Urinary bladder (tissue), 4 donors: ENCODE results near the gene ST13. TPM values are rescaled to one million over a fixed set of nuclear protein-coding genes. Genes with fewer than 3 reads are reported as not detected.
"Not testable (repeated sequence)": the region's sequence is repeated elsewhere in the genome, so short reads cannot be mapped to it uniquely, and the experiment has no call there.

Experiments
- DNase-seq: peaks from one replicate; pipeline ENCODE4 v3.0.0-alpha.2; 2015; ENCODE audit errors: extremely low spot score
- H3K27ac ChIP-seq: one replicate; pipeline ENCODE4 v1.5.1; 2013; ENCODE audit warnings: low read depth, mild to moderate bottlenecking, moderate library complexity
- H3K36me3 ChIP-seq: one replicate; pipeline ENCODE4 v1.6.1; 2013; ENCODE audit warnings: mild to moderate bottlenecking, moderate library complexity; ENCODE audit not compliant: insufficient read depth
- H3K4me1 ChIP-seq: one replicate; pipeline ENCODE4 v1.6.1; 2013; ENCODE audit warnings: mild to moderate bottlenecking, moderate library complexity; ENCODE audit not compliant: insufficient read depth
- H3K4me3 ChIP-seq: one replicate; pipeline ENCODE4 v1.5.1; 2013; ENCODE audit warnings: low read depth, low read length
- WGBS: extraction: QIAGEN DNeasy Blood & Tissue Kit; methylation state at CpG from one replicate; pipeline ENCODE4 v1.1.7; 2013; 5-methylcytosine and 5-hydroxymethylcytosine counted together
- polyA plus RNA-seq: library from polyadenylated mRNA; stranded (reverse); fragments of 200-250 nt; gene quantifications from one replicate; pipeline ENCODE4 v1.2.3, GENCODE V29; 2013
- total RNA-seq: library from RNA; depleted of rRNA; stranded (reverse); fragments of >200 nt; gene quantifications from one replicate; pipeline ENCODE4 v1.2.3, GENCODE V29; 2014
- donor health status: healthy with polysubstance abuse.
- donor health status: healthy.

Gene ST13
- total and polyA plus RNA-seq, 2 donors: 159 to 233 TPM

DNA sequence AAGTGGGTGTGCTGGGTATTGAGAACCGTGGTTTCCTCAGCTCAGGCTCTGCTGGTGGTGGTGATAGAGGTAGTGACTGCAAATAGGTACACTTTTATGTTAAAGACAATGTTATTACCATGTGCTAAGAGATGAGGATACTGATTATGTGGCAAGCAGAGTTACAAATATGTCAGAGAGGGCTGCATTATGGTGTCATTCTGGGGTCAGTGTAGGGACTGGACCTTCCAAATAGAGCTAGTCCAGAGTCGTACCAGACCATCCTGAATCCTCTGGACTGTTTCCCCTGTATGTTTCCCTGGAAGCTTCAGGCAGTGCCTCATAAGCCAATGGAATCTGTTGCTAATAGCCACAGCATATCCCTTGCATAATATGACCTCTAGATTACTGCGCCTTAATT is 5.6 kb upstream of the ST13 start, which contains the start of gene DNAJB7:
Gene DNAJB7 (minus strand): TSS at position 101 of the 400 bp plus-strand sequence. CDS start 119 bp downstream, outside the sequence.
- peaks cover 1% of the 10 kb centered on the region for H3K4me1 ChIP-seq
- DNase-seq: no peak
- no peak within 1 kb of the TSS for H3K4me3 ChIP-seq
- H3K36me3 ChIP-seq: no peaks in the 10 kb centered on the region
- 92% methylated on average over 3 of the region's 3 CpGs for WGBS
- no peak within 1 kb of the TSS for H3K27ac ChIP-seq

DNA sequence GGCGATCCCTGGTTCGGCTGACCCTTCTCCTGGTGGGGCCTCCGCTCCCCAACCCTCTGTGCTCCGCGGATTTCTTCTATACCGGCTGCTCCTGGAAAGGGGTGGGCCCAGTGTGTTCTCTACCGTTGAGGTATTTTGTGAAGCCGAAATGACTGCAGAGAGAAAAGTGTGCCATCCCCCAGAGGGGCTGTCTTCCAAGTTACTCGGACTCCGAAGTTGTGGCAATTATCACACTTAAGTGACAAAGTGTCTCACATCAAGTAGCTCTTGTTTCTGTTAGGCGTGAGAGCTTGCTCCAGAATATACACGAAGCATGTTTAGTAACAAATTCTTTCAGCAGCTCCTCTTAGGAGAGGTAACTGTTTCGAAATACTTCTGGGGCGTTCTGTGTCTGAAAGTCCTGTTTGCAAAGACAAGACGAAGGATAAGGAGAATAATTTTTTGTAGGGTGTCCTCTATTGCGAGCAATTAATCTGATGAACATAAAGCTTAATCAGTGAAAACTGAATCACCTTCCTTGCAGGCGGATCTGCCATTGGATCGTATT is 943 bp upstream of the ST13 start:
- DNase-seq: no peak
- Histone ChIP-seq H3K36me3 (no peaks in the 10 kb centered on the region), H3K27ac (peak overlapping the region; percentile 91), H3K4me1 (peaks cover 1% of the 10 kb centered on the region), H3K4me3 (peak overlapping the region; percentile 67)
- WGBS: 5% methylated on average over 18 of the region's 18 CpGs

DNA sequence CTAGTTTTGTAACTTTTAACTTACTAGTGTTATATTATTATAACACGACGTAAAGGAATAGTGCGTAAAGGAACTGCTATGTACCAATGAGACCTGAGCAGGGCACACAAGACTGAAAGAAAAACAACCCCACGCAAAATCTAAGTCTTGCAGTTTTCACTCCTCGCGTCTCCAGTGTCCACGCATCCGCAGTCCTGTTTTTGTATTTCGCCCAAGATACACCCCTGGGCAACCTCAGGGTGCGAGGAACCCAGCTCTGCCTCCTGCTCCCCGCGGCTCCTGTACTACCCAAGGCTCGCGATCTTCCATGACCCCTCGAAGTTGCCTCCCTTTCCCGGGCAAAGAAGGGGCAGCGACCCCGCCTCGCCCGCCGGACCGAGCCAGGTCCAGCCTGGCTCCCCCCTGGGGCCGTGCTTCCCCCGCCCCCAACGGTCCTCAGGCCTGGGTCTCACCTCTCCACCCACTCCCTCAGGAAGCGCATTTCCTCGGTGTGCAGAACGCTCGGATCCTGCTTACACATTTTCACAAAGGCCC is 393 bp downstream of the ST13 start:
- peak overlapping the region; percentile 75 for H3K4me3 ChIP-seq
- no peaks in the 10 kb centered on the region for H3K36me3 ChIP-seq
- WGBS: 1% methylated on average over 29 of the region's 29 CpGs
- H3K4me1 ChIP-seq: peaks cover 1% of the 10 kb centered on the region
- H3K27ac ChIP-seq: peak overlapping the region; percentile 94
- no peak for DNase-seq

DNA sequence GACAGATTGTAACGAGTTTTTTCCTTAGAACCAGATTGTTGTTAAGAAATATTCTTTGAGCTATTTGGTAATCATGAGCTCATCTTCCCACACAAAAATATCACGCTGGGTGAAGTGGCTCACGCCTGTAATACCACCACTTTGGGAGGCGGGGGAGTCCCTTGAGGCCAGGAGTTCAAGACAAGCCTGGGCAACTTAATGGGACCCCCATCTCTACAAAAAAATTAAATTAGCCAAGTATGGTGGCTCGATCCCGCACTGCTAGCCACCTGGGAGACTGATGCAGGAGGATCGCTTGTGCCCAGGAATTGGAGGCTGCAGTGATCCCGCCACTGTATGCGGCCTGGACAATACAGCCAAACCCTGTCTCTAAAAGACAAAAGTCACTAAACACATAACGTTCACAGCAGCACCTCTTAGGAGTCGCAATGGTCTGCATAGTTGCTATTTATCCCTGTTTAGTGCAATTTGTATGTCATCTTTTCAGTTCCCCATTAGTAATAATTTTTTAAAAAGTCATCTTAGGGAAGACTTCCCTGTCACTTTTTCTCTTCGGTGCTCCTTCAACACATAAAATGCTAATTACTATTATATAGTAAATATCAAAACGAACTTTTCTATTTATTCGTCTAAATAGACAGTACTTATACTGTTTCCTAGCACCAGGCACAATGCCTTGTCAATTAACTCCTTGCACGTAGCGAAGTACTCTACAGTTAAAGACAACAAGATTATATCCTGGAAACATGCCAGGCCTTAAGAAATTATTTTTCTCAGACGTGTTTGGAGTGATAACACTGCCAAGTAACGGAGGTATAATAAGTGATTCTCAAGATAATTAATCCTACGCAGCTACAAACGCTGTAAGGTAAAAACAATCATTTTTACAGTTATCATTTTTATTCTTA is 1.1 kb downstream of the ST13 start:
- peak; percentile 3 for DNase-seq
- Histone ChIP-seq H3K4me3 (peak overlapping the region; percentile 75), H3K27ac (no peak overlapping the region), H3K36me3 (no peaks in the 10 kb centered on the region), H3K4me1 (peaks cover 1% of the 10 kb centered on the region)
- WGBS: 35% methylated on average over 20 of the region's 20 CpGs

DNA sequence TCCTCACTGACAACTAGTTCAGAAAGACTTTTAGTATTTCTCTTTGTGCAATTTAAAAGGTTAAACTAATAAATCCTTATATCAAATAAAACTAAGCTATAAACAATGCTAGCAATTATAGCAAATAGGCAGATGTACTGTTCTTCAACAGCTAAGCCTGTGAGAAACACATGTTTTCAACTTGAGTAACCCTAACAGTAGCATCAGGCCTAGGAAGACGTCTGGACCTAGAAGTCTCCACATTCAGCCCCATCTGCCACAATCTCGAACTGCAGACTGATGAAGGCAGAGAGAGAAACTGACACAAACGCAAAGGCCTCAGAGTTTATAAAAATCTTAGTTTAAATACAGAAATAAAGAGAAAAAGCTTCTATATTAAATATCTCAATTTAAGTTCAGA is 2.5 kb downstream of the ST13 start:
- no peaks in the 10 kb centered on the region for H3K36me3 ChIP-seq
- H3K27ac ChIP-seq: no peak overlapping the region
- WGBS: 35% methylated on average over 3 of the region's 3 CpGs
- no peak for DNase-seq
- no peak overlapping the region for H3K4me3 ChIP-seq
- peaks cover 1% of the 10 kb centered on the region for H3K4me1 ChIP-seq

DNA sequence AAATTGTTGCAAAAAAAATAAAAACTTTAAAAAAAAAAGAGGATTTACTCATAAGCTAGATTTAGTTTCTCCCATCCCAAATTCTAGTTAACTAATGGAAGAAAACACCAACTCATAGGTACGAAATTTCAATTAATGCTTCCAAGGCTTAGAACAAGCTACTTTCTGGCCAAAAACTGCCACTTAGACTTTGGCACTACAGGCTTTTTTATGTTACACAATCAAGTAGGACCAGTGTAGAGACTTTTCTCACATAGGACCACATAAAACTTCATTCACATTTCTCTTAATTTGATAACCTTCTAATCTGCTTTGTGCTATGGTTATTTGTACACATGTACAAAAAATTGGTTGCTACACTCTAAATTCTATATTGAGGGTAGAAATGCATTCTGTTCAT is 3.1 kb downstream of the ST13 start:
- no peaks in the 10 kb centered on the region for H3K36me3 ChIP-seq
- peaks cover 1% of the 10 kb centered on the region for H3K4me1 ChIP-seq
- H3K4me3 ChIP-seq: no peak overlapping the region
- DNase-seq: no peak
- WGBS: 63% methylated on average over 1 of the region's 1 CpG
- H3K27ac ChIP-seq: no peak overlapping the region

DNA sequence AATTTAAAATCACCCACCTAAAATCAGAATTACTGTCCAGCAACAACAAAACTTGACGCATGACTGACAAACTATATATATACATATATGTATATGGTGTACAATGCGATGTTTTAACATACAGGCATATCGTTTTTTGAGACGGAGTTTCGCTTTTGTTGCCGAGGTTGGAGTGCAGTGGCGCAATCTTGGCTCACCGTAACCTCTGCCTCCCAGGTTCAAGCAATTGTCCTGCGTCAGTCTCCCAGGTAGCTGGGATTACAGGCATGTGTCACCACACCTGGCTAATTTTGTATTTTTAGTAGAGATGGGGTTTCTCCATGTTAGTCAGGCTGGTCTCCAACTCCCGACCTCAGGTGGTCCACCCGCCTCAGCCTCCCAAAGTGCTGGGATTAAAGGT is 10.6 kb downstream of the ST13 start:
- H3K36me3 ChIP-seq, H3K4me3 ChIP-seq, H3K27ac ChIP-seq, H3K4me1 ChIP-seq, DNase-seq: not testable (repeated sequence)
- WGBS: 93% methylated on average over 11 of the region's 11 CpGs

DNA sequence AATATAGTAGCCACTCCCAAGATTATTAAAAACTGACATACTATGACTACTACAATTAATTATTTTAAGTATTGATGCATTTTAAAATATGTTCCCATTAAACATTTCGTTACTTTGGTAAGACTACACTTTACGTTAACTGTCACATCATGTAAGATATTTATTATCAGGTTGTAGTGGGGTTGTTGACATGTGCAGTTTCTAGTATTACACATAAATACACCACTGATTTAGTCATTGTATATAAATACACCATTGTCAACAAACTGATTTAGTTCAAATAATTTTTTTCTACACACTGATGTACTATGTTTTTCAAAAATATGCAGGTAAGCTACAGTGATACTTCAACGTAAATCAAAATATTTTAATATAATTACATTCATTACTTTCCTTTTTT is 11.5 kb downstream of the ST13 start:
- WGBS: 92% methylated on average over 3 of the region's 3 CpGs
- no peak for DNase-seq
- H3K4me1 ChIP-seq: no peaks in the 10 kb centered on the region
- H3K36me3 ChIP-seq: peaks cover 6% of the 10 kb centered on the region
- no peak overlapping the region for H3K27ac ChIP-seq
- H3K4me3 ChIP-seq: no peak overlapping the region

DNA sequence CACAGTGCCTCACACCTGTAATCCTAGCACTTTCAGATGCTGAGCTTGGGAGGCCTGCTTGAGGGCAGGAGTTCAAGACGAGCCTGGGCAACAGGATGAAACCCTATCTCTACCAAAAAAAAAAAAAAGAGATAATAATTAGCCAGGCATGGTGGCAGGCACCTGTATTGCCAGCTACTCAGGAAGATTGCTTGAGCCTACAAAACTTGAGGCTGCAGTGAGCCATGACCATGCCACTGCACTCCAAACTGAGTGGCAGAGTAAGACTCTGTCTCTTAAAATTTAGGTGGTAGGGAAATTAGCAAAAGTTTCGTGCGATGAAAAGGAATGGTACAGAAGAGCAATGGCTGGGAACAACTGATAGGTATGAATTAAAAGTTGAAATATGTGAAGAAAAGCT is 18.0 kb downstream of the ST13 start:
- peaks cover 8% of the 10 kb centered on the region for H3K36me3 ChIP-seq
- WGBS: 86% methylated on average over 3 of the region's 3 CpGs
- H3K4me3 ChIP-seq: no peak overlapping the region
- no peak overlapping the region for H3K27ac ChIP-seq
- DNase-seq: no peak
- no peaks in the 10 kb centered on the region for H3K4me1 ChIP-seq

DNA sequence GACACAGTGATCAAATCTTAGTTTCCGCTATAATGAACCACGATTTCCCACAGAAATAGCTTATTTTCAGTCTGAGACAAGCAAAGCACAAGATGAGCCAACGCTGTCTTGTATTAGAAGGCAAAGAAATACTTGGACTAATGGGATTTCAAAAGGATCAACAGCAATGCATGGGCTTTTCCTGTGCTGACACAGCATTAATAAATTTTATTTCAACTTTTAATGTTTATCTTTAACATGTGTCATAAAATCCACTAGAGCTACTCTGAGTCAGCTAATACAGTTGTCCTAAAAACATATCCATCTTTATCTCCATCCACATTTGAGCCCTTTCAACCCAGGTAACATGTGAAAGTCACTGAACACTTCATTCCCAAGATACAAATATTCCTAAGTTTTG is 21.8 kb downstream of the ST13 start:
- DNase-seq: no peak
- Histone ChIP-seq H3K27ac (no peak overlapping the region), H3K36me3 (peaks cover 3% of the 10 kb centered on the region), H3K4me3 (no peak overlapping the region), H3K4me1 (no peaks in the 10 kb centered on the region)
- 95% methylated on average over 3 of the region's 3 CpGs for WGBS

DNA sequence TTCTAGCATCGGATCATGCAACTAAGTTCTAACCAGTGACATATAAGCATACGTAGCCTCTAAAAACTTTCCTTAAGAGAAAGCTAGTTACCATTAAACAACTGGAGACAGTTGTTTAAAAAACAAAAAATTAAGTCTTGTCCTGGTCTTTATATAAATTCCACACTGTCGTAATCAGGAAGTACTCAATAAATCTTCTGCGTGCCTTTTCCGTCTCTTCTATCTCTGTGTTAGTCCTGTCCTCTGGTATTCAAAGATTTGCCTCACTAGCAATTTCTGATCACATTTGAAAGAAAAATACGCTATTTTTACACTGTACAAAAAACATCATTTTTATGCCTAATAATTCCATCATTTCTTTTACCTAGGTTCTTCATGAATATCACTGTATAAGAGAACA is 27.3 kb downstream of the ST13 start:
- WGBS: 71% methylated on average over 6 of the region's 6 CpGs
- no peaks in the 10 kb centered on the region for H3K4me1 ChIP-seq
- H3K36me3 ChIP-seq: peaks cover 2% of the 10 kb centered on the region
- no peak for DNase-seq
- no peak overlapping the region for H3K27ac ChIP-seq
- H3K4me3 ChIP-seq: no peak overlapping the region

DNA sequence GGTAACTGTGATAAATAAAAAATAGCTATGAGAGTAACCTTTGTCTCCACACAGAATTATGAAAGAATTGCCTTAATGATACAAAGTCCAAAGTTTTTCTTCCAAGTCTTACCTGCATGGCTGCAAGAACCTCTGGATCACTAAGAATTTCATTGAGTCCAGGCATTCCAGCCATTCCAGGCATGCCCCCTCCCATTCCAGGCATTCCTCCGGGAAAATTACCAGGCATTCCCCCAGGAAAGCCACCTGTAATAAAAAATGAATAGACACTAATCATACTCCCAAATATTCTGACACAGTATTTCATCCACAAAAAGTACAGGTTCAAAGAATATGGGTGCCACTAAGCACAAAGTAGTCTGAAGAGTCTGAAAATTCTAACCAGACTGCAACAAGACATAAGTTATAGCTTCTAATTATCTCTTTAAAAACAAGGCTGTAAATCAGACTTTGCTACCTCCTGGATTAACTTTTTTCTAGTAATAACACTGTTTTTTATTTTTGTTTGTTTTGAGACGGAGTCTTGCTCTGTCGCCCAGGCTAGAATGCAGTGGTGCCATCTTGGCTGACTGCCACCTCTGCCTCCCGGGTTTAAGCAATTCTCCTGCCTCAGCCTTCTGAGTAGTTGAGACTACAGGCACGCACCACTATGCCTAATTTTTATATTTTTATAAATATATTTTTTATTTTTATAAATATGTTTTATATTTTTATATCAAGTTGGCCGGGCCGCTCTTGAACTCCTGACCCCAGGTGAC is 29.3 kb downstream of the ST13 start:
- Histone ChIP-seq H3K36me3 (peaks cover 4% of the 10 kb centered on the region), H3K27ac (no peak overlapping the region), H3K4me1 (no peaks in the 10 kb centered on the region), H3K4me3 (no peak overlapping the region)
- no peak for DNase-seq
- WGBS: 84% methylated on average over 7 of the region's 7 CpGs

DNA sequence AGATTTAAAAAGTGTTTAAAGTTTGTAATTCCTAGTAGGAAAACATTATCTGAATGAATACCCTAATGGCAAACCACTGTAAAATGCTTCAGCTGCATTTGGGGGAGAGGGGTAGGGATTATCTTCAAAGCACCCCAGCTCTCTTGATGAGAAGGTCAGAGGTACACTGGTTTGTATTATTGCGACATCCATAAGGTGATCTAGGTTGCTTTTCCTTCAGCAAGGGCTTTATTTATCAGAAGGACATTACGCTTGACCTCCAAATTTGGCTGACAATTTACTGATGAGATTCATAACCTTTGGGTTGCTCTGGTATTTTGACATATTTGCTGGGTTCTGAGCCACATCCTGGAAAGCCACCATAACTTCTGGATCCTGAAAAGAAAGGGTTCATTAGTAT is 30.1 kb downstream of the ST13 start:
- not testable (repeated sequence) for H3K36me3 ChIP-seq, H3K4me1 ChIP-seq, H3K27ac ChIP-seq, DNase-seq, H3K4me3 ChIP-seq
- 99% methylated on average over 2 of the region's 2 CpGs for WGBS
